ENCODE data around the gene ERRFI1.

Gene ERRFI1

DNA sequence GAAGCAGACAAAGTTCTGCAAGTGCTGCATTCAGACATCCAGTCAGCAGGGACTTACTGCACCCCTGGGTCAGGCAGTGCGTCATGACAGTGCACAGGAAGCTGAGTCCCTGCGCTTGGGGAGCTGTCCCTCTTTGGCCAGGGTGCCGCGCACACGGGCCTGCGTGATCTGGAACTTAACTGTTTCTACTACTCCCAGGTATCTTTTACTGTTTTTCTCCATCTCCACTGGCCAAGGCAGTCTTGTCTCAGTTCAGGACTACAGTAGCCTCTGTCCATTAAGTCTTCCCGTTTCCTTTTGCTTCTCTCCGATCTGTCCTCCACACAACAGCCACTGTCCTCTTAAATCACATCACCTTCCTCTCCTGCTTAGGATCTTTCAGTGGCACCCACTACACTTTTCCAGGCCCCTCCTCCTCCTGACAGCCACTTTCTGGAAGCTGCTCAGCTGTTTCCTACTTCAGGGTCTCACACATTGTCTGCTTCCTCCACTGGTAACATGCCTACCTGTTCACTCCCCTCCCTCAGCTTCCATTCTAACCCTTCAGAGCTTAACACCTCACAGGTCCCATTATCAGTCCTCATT is 15.9 kb downstream of the ERRFI1 start:
- peak; percentile 35 to 55 for DNase-seq (ENCODE audit: low read depth in 2 of 2)
- TF ChIP-seq, protein P1, sequence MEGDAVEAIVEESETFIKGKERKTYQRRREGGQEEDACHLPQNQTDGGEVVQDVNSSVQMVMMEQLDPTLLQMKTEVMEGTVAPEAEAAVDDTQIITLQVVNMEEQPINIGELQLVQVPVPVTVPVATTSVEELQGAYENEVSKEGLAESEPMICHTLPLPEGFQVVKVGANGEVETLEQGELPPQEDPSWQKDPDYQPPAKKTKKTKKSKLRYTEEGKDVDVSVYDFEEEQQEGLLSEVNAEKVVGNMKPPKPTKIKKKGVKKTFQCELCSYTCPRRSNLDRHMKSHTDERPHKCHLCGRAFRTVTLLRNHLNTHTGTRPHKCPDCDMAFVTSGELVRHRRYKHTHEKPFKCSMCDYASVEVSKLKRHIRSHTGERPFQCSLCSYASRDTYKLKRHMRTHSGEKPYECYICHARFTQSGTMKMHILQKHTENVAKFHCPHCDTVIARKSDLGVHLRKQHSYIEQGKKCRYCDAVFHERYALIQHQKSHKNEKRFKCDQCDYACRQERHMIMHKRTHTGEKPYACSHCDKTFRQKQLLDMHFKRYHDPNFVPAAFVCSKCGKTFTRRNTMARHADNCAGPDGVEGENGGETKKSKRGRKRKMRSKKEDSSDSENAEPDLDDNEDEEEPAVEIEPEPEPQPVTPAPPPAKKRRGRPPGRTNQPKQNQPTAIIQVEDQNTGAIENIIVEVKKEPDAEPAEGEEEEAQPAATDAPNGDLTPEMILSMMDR (IDR thresholded peaks at IDR 0.05; ENCODE audit: low read depth, low read length) = no peak
- H3K4me3 ChIP-seq (replicated peaks in 1 of 2; ENCODE audit: low read depth in 2 of 2, low read length in 2 of 2) = no peak overlapping the region

DNA sequence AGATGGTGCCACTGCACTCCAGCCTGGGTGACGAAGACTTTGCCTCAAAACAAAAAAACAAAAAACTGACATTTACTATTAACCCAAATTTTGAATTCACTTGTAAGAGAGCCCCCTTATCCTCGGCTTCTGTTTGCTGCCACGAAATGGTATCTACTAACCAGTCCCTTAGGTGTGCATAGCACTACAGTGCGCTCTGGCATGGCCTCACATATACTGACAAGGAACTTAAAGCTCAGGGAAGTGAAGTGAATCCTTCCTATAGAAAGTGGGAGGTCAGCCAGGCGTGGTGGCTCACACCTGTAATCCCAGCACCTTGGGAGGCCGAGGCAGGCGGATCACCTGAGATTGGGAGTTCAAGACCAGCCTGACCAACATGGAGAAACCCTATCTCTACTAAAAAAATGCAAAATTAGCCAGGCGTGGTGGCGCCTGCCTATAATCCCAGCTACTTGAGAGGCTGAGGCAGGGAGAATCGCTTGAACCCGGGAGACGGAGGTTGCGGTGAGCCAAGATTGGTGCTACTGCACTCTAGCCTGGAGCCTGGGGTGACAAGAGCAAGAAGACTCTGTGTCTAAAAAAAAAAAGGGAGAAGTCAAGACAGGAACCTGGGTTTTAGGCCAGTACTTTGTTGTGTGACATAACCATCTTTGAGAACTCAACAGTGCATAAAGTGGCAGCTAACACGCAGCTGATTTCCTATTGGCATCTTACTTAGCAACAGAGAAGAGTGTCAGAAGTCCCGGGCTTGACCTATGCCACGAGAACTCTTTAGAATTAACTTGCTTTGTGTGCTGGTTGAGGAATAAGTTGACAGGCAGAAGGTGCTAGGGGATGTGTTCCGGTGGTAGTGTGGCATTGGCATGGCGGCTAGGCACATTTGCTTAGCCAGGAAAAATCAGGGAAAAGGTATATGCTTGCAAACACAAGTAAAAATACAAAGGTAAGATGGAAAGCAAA is 16.8 kb downstream of the ERRFI1 start:
- H3K4me3 ChIP-seq (replicated peaks in 1 of 2; ENCODE audit: low read depth in 2 of 2, low read length in 2 of 2) = no peak overlapping the region
- peak in 1 of 2 donors; percentile 44 for DNase-seq (ENCODE audit: low read depth in 2 of 2)
- TF ChIP-seq, protein P1 (IDR thresholded peaks at IDR 0.05; ENCODE audit: low read depth, low read length) = no peak

DNA sequence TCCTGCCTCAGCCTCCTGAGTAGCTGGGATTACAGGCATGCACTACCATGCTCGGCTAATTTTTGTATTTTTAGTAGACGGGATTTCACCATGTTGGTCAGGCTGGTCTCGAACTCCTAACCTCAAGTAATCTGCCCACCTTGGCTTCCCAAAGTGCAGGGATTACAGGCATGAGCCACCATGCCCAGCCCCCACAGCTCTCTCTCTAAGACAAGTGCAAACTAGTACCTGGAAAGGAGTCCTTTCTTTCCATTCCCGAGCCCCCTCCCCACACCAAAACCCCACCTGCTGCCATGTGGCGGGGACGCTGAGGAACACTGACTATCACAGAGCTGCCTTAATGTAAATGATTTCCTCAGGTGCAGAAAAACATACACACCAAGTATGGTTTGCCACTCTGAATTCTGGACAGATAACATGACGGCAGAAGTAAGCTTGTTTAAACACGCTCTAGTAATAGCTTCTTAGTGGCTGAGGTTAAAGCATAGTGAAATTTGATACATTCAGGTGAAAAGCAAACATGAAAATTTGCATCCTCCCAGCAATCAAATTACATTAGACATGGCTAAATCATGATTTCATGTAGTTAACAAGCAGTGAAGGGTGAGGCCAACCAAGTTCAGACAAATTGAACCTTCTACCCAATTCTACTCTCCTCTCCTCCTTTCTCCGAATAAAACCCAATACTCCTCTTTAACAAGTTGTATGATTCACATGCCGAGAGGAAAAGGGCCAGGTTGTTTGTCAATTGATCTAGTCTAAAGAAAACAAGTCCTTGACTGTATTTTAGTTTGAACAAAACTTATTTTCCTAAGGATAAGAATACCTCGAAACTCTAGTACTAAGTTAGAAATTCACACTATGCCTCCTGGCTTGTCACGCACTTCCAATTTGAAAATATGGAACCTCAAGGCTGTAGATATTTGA is 19.8 kb downstream of the ERRFI1 start:
- TF ChIP-seq, protein P1 (IDR thresholded peaks at IDR 0.05; ENCODE audit: low read depth, low read length) = no peak
- peak in 1 of 2 donors; percentile 50 for DNase-seq (ENCODE audit: low read depth in 2 of 2)
- no peak overlapping the region for H3K4me3 ChIP-seq (replicated peaks in 1 of 2; ENCODE audit: low read depth in 2 of 2, low read length in 2 of 2)

DNA sequence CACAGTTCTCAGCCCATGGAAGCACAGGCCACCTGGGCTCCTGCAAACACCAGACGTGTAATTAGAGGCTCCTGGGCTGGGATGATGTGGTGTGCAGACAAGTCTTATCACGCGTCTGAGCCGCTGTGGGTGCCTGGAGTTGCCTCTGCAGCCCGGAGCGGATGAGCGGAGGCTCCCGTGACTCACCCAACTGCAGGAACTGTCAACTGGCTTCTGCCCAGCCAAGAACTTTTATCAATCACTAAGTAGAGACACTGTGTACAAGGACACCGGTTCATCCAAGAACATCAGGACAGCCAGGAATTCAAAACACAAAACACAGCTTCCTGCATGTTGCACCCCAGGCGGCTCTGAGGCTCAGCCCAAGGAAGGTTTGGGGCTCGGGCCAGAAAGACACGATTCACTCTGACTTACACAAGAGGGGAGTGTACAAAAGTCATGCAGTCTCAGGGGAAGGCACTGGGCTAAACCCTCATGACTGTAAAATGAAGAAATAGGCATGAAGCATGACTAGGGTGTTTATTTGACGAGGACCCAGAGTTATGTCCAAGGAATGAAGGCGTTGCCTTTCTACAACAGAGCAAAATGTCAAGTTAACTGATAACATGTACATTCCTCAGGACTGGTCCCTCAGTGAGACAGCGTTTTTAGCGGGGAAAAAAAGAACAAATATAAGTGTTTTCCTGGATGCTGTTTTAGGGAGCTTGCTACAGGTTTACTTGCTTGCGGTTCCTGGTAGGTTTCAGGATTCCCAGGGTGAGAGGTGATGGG is 21.1 kb downstream of the ERRFI1 start:
- H3K4me3 ChIP-seq (replicated peaks in 1 of 2; ENCODE audit: low read depth in 2 of 2, low read length in 2 of 2) = no peak overlapping the region
- peak; percentile 99 for DNase-seq (ENCODE audit: low read depth in 2 of 2)
- TF ChIP-seq, protein P1 (IDR thresholded peaks at IDR 0.05; ENCODE audit: low read depth, low read length) = no peak

DNA sequence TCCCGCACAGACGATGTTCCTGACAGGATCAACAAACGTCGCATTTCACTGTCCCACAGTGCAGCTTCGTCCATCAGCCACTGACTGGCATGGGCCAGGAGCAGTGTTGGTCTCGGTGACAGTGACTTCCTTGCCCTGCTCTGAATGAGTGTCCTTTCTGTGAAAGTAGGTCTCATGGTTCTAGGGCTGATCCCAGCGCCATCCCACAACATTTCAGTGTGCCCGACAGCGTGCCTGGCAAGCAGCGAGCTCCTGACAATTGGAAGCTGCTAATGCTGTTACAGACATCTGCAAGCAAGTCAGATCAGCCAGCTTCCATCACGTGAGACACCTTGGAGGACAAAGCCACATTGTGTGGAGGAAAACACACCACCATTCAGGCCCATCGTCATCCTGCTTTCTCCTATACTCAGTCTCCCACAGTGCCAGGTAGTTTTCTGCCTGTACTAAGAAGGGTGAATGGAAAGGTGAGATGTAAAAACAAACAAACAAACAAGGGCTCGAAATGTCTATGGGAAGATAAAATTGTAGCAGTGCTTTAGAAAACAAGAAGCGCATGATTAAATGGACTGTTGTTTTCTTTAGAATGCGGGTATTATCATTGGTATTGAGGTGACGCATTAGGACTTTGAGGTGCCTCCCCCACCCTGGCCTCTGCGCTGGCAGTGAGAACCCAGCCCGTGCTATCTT is 21.9 kb downstream of the ERRFI1 start:
- DNase-seq (ENCODE audit: low read depth in 2 of 2) = peak in 1 of 2 donors; percentile 55
- TF ChIP-seq, protein P1 (IDR thresholded peaks at IDR 0.05; ENCODE audit: low read depth, low read length) = no peak
- H3K4me3 ChIP-seq (replicated peaks in 1 of 2; ENCODE audit: low read depth in 2 of 2, low read length in 2 of 2) = no peak overlapping the region
